ENCODE results near the gene ZSCAN31. TPM values are rescaled to one million over a fixed set of nuclear protein-coding genes. Genes with fewer than 3 reads are reported as not detected.

ZSCAN31 gene
- total and polyA plus RNA-seq, 9 of the 15 experiments (the other 6 are each of a cell fraction or from before 2014, with no cell fraction given) = 3.9 to 12.1 (median 7.0) TPM

DNA sequence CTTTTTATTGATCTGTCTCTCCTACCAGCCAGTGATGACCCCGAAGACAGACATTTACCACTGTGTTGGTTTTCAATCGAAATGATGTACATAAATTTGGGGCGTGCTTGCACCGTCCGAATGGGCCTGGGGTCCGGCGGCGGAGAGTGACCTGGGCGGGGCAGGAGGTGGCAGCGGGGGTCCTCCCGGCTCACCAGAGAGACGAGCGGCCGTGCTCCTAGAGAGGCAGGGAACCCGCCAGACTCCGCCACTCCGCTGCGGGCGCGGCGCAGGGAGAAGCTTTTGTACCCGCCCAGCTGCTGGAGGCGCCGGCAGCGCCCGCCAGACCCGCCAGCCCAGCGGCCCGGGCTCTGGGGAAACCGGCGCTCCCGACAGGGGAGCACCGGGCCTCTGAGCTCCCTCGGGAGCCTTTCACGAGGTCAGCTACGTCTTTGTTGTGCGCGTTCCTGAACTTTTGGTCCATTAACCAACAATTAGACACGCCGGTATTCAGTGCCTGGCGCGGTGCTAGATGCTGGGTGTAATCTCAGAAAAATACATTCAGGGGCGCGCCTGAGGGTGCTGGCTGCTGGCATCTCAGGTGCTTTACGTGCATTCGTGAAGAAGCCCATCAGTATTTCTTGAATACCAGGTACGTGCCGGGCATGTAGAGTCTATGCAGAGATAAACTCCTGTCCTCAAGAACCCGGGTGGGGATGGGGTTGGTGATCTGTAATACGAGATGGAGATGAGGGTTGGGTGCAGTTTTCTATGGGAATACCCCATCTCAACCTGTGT, 54.5 kb downstream of the ZSCAN31 start, which contains the start of gene PGBD1:
PGBD1 (plus strand) TSS at position 285 of the 777 bp plus-strand sequence. CDS start 2,242 bp downstream, outside the sequence.
- Histone ChIP-seq H3K36me3 (ENCODE audit: control insufficient read depth, insufficient read depth, low read length) (peaks cover 39% of the 10 kb centered on the region), H3K4me3 (peak within 1 kb of the TSS; percentile 73), H3K4me2 (ENCODE audit: insufficient read depth, low read length) (peak within 1 kb of the TSS; percentile 85), H3K9ac (ENCODE audit: insufficient read depth in 1 of 2, low read depth in 2 of 2, low read length in 2 of 2) (peak within 1 kb of the TSS; percentile 81 to 93), H2AFZ (ENCODE audit: low read depth, low read length) (peak within 1 kb of the TSS; percentile 87), H3K9me3 (replicated peaks; ENCODE audit: control insufficient read depth, insufficient read depth, low read depth, low read length) (peaks cover 6% of the 10 kb centered on the region; the same call in 1 of the 2 replicates), H4K20me1 (replicated peaks; ENCODE audit: control insufficient read depth, insufficient read depth, low read length) (no peaks in the 10 kb centered on the region), H3K27ac (ENCODE audit: extremely low read depth, low read depth, low read length) (peak within 1 kb of the TSS; percentile 48), H3K9me1 (ENCODE audit: control insufficient read depth, insufficient read depth, low read length) (no peaks in the 10 kb centered on the region), H3K4me1 (replicated peaks in 1 of 2; ENCODE audit: control insufficient read depth in 2 of 2, insufficient read depth in 2 of 2, low read length in 2 of 2) (peaks cover 4 to 7% of the 10 kb centered on the region in 2 experiments; a peak in 2 of 5 replicates), H3K79me2 (ENCODE audit: control insufficient read depth, insufficient read depth, low read length) (peaks cover 16% of the 10 kb centered on the region), H3K27me3 (ENCODE audit: control insufficient read depth in 2 of 2, insufficient read depth in 2 of 2, low read length in 2 of 2) (no peaks in the 10 kb centered on the region)
- BruUV-seq (replicated peaks) = no TSS peak
- ChIA-PET POLR2A (interaction anchor here (0.6 to 5.4 kb wide), 15 partner anchors 11 to 143 kb away, joined by 3 to 61 read pairs (median 4); partner anchors contain the start of genes ZKSCAN4, ZKSCAN8 and ZSCAN26), CTCF (ENCODE audit: low intra/inter-chr PET ratio) (no interaction called here)
- ATAC-seq = peak; percentile 97
- DNase-seq (ENCODE audit: extremely low read depth in 1 of 4, low spot score in 3 of 4) = peak; percentile 76 to 92 (median 86)
- in situ Hi-C loops (cut with MboI) (no loop called here), intact Hi-C loops (cut with micrococcal nuclease) (loop anchor here (5.0 kb wide), 2 partner anchors 54 to 56 kb away; partner anchors contain the start of genes ZSCAN31 and ZSCAN9)
- under 1% methylated on average over 50 of the region's 50 CpGs for WGBS (ENCODE audit: insufficient coverage, low coverage, missing lambda C conversion rate)
- peak; percentile 11 for FAIRE-seq
- TF ChIP-seq, protein P1, sequence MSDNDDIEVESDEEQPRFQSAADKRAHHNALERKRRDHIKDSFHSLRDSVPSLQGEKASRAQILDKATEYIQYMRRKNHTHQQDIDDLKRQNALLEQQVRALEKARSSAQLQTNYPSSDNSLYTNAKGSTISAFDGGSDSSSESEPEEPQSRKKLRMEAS (CRISPR knock-in tag; IDR thresholded peaks at IDR 0.05) = 0 out of 2 replicates have a peak, but pooled peaks have one; percentile 34
- TF ChIP-seq L3MBTL2 (IDR thresholded peaks at IDR 0.05) = peak; percentile 73
- TF ChIP-seq U2AF1 (optimal IDR thresholded peaks at IDR 0.05; ENCODE audit: low read depth, low read length) = peak; percentile 67
- TF ChIP-seq MIER1 (IDR thresholded peaks at IDR 0.05; ENCODE audit: low read depth) = no peak
- TF ChIP-seq CHD2 (IDR thresholded peaks at IDR 0.05; ENCODE audit: low read depth, low read length) = no peak
- no peak for TF ChIP-seq CBFB (CRISPR knock-in tag; IDR thresholded peaks at IDR 0.05)
- TF ChIP-seq RBFOX2 (IDR thresholded peaks at IDR 0.05; ENCODE audit: low read depth, low read length) = peak; percentile 92
- TF ChIP-seq EP400 (IDR thresholded peaks at IDR 0.05) = peak; percentile 55
- TF ChIP-seq, protein P2, sequence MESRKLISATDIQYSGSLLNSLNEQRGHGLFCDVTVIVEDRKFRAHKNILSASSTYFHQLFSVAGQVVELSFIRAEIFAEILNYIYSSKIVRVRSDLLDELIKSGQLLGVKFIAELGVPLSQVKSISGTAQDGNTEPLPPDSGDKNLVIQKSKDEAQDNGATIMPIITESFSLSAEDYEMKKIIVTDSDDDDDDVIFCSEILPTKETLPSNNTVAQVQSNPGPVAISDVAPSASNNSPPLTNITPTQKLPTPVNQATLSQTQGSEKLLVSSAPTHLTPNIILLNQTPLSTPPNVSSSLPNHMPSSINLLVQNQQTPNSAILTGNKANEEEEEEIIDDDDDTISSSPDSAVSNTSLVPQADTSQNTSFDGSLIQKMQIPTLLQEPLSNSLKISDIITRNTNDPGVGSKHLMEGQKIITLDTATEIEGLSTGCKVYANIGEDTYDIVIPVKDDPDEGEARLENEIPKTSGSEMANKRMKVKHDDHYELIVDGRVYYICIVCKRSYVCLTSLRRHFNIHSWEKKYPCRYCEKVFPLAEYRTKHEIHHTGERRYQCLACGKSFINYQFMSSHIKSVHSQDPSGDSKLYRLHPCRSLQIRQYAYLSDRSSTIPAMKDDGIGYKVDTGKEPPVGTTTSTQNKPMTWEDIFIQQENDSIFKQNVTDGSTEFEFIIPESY (CRISPR knock-in tag; IDR thresholded peaks at IDR 0.05) = peak; percentile 60
- no peak for TF ChIP-seq FIP1L1 (IDR thresholded peaks at IDR 0.05; ENCODE audit: low read depth, low read length, poor library complexity, severe bottlenecking)
- TF ChIP-seq KLF16 (IDR thresholded peaks at IDR 0.05) = no peak
- TF ChIP-seq PHF20 (IDR thresholded peaks at IDR 0.05; ENCODE audit: partially characterized antibody) = peak; percentile 70
- peak; percentile 53 for TF ChIP-seq TAF9B (IDR thresholded peaks at IDR 0.05; ENCODE audit: partially characterized antibody)
- TF ChIP-seq ZNF146 (CRISPR knock-in tag; IDR thresholded peaks at IDR 0.05; ENCODE audit: unreplicated experiment) = no peak
- TF ChIP-seq SP1 (CRISPR knock-in tag; IDR thresholded peaks at IDR 0.05) = peak; percentile 35; the same call in 1 of the 2 replicates
- TF ChIP-seq, protein P3, sequence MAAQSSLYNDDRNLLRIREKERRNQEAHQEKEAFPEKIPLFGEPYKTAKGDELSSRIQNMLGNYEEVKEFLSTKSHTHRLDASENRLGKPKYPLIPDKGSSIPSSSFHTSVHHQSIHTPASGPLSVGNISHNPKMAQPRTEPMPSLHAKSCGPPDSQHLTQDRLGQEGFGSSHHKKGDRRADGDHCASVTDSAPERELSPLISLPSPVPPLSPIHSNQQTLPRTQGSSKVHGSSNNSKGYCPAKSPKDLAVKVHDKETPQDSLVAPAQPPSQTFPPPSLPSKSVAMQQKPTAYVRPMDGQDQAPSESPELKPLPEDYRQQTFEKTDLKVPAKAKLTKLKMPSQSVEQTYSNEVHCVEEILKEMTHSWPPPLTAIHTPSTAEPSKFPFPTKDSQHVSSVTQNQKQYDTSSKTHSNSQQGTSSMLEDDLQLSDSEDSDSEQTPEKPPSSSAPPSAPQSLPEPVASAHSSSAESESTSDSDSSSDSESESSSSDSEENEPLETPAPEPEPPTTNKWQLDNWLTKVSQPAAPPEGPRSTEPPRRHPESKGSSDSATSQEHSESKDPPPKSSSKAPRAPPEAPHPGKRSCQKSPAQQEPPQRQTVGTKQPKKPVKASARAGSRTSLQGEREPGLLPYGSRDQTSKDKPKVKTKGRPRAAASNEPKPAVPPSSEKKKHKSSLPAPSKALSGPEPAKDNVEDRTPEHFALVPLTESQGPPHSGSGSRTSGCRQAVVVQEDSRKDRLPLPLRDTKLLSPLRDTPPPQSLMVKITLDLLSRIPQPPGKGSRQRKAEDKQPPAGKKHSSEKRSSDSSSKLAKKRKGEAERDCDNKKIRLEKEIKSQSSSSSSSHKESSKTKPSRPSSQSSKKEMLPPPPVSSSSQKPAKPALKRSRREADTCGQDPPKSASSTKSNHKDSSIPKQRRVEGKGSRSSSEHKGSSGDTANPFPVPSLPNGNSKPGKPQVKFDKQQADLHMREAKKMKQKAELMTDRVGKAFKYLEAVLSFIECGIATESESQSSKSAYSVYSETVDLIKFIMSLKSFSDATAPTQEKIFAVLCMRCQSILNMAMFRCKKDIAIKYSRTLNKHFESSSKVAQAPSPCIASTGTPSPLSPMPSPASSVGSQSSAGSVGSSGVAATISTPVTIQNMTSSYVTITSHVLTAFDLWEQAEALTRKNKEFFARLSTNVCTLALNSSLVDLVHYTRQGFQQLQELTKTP (IDR thresholded peaks at IDR 0.05; ENCODE audit: low read depth in 1 of 2, partially characterized antibody in 2 of 2) = peak in 1 of 2 experiments; percentile 55

Measured in K562 (cell line).